HG02870 (cell line): ENCODE data around the gene KRTAP19-8.

Experiments used
- ATAC-seq: cut with Tn5 transposase; IDR thresholded peaks from one replicate; pipeline ENCODE4 v1.9.1; 2021; ENCODE audit warnings: mild to moderate bottlenecking, moderate library complexity; ENCODE audit not compliant: unreplicated experiment

KRTAP19-8 gene

GRCh38 chr21:31012133-31013089, 25.9 kb downstream of the KRTAP19-8 start:
- peak; percentile 61 for ATAC-seq

GRCh38 chr21:31011412-31011811, 26.9 kb downstream of the KRTAP19-8 start:
- ATAC-seq, result no peak

- no peak for ATAC-seq
These were observed 29.9 kb downstream of the KRTAP19-8 start for GRCh38 chr21:31008355-31008754.

GRCh38 chr21:31005019-31005418, 33.3 kb downstream of the KRTAP19-8 start:
- ATAC-seq, result no peak

- ATAC-seq, result no peak
These were observed 34.8 kb downstream of the KRTAP19-8 start for GRCh38 chr21:31003471-31003870.

- no peak for ATAC-seq
These were observed 40.7 kb downstream of the KRTAP19-8 start for GRCh38 chr21:30997541-30997940.

- ATAC-seq, result no peak
These were observed 41.5 kb downstream of the KRTAP19-8 start for GRCh38 chr21:30996728-30997127.

- no peak for ATAC-seq
These were observed 43.3 kb downstream of the KRTAP19-8 start for GRCh38 chr21:30994932-30995331.

GRCh38 chr21:30990514-30991262, 47.6 kb downstream of the KRTAP19-8 start:
- no peak for ATAC-seq

GRCh38 chr21:30988706-30989105, 49.6 kb downstream of the KRTAP19-8 start:
- no peak for ATAC-seq
